HG03060 (cell line): ENCODE data around the gene MAPT.
"Not testable (repeated sequence)": the region's sequence is repeated elsewhere in the genome, so short reads cannot be mapped to it uniquely, and the experiment has no call there.

ENCODE experiments used
- ATAC-seq: cut with Tn5 transposase; IDR thresholded peaks from one replicate; pipeline ENCODE4 v1.9.1; 2021; ENCODE audit warnings: low read depth, moderate number of reproducible peaks; ENCODE audit not compliant: unreplicated experiment

Gene MAPT

GRCh38 chr17:45923511-45924268 is 29.3 kb downstream of the MAPT start:
- no peak for ATAC-seq

- no peak for ATAC-seq
These were observed 30.0 kb downstream of the MAPT start for GRCh38 chr17:45924332-45924820.

- ATAC-seq = no peak
These were observed 31.0 kb downstream of the MAPT start for GRCh38 chr17:45925311-45925710.

DNA sequence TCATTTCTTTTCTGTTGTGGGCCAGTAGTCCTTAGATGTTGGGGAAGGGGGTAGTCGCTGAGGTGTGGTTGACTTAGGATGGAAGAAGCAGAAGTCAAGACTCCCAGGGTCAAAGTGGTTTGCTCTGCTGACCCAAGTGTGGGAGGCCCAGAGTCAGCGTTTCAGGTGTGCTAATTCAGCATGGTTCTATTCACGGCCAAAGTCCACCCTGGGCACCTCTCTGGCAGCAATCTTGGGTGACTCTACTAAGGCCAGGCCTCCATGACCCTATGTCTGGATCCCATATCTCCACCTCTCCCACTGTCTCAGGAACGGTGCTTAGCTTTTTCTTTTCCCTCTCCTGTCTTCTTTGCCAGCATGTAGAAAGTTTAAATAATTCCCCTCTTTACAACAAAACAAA is 32.9 kb downstream of the MAPT start:
- ATAC-seq = no peak

DNA sequence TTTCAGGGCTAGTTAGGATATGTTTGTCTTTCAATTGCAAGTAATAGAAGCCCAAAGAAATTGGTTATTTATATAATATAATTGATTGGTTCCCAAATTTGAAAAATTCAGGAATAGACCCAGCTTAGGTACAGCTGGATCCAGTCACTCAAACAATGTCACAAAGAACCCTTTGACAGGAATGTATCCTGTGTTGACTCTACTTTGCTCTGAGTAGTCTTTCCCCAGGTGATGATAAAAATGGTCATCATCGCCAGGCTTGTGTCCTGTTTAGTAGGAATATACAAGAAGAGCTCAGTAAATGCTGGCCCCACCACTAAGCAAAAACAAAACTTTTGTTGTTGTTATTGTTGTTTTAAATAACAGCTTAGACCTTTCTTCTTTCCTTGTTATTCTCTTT is 35.0 kb downstream of the MAPT start:
- no peak for ATAC-seq

DNA sequence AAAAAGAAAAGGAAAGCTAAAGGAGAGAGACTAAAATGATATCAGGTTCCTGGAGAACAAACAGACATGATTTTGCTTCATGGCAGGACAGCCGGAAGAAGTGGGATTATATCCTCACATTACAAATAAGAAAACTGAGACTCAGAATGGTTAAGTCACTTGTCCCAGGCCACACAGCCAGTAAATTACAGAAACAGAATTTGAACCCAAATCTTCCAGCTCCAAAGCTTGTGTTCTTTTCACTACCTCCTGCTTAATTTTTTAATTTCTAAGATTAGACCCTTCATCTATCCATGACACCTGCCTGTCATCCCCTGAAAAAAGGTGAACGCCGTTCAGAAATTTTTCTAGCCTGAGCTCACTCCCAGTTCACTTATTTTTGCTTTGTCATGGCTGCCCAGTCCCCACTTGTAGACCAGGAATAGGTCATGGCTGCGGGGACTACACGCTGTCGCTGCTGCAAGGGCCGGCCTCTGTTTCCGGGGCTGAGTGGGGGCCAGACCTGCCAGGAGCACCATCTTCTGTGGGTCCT is 36.1 kb downstream of the MAPT start:
- no peak for ATAC-seq

GRCh38 chr17:45931677-45932076 is 37.3 kb downstream of the MAPT start:
- ATAC-seq = no peak

- ATAC-seq = no peak
These were observed 40.0 kb downstream of the MAPT start for GRCh38 chr17:45934044-45934979.

- no peak for ATAC-seq
These were observed 40.9 kb downstream of the MAPT start for GRCh38 chr17:45935197-45935709.

GRCh38 chr17:45935710-45936509 is 41.6 kb downstream of the MAPT start:
- no peak for ATAC-seq

- ATAC-seq = no peak
These were observed 42.3 kb downstream of the MAPT start for GRCh38 chr17:45936610-45937009.

GRCh38 chr17:45937186-45937585 is 42.8 kb downstream of the MAPT start:
- not testable (repeated sequence) for ATAC-seq

GRCh38 chr17:45939395-45939794 is 45.0 kb downstream of the MAPT start:
- ATAC-seq = no peak

- ATAC-seq = no peak
These were observed 45.9 kb downstream of the MAPT start for GRCh38 chr17:45940293-45940692.

DNA sequence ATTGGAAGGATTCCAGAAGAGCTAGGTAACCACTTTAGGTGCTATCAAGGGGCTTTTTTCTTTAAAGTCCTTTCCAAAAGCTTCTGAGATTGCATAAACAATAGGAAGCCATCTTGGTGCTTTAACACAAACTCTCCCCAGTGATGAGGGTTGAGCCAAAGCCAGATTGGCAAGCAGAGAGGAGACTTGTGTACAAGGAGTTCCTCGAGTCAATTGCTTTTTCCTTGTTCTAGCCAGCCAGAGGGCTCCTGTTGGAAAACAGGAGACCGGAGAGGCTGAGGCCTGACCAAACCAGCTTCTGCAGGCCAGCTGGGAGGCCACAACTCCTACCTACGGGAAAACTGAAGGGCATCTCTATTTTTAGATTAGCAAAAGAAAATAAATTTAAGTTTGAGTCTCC is 46.5 kb downstream of the MAPT start:
- no peak for ATAC-seq

GRCh38 chr17:45941395-45941794 is 47.0 kb downstream of the MAPT start:
- no peak for ATAC-seq

- ATAC-seq = no peak
These were observed 47.9 kb downstream of the MAPT start for GRCh38 chr17:45942284-45942683.

DNA sequence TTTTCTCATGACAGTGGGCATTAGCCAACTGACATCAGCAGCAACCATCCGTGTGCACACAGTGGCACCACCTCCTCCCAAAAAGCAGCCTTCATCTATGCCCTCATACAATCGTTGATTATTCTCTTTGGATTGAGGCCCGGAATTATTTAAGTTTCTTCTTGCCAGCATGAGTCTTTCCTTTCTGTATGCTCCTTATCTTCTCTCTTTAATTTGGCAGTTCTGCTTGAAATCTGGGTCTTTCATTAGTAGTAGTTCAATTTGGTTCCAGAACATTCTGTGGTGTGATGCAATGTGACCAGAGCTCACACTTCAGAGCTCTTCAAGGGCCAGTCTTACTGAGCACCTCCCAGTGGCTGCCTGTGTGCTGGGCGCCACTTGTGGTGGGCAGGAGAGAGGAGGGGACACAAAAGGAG is 52.5 kb downstream of the MAPT start:
- ATAC-seq = no peak

DNA sequence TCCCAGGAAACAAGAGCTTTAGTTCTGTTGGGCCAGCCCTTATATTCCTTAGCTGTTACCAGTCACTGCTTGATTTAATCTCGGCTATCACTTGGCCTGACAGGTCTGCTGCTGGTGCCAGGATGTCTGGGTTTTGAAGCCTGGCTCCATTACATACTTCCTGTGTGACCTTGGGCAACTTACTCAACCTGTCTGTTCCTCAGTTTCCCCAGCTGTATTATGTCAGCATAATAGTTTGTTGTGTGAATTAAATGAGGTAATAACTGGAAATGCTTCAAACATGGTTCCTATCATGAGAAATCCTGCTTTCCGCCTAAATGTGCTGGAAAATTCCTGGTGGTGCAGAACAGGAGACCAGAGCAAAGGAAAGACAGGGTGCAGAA is 54.1 kb downstream of the MAPT start:
- no peak for ATAC-seq
